ENCODE measurements around the gene LEO1. TPM values are rescaled to one million over a fixed set of nuclear protein-coding genes. Genes with fewer than 3 reads are reported as not detected.
A peak's percentile ranks its signal among the peaks of the same experiment; 100 is the strongest.

Gene LEO1
- total RNA-seq, 3 donors from 2014 or later (not counting 1 experiment from before 2014, with no cell fraction given), result 13.2 to 19.5 (median 16.0) TPM

- ATAC-seq, result no peak
- Mint-ChIP-seq H3K9me3 (no peaks in the 10 kb centered on the region), H3K36me3 (no peaks in the 10 kb centered on the region)
Measured at GRCh38 chr15:51907136-51907862, 64.3 kb downstream of the LEO1 start.

GRCh38 chr15:51904931-51905330 lies 66.6 kb downstream of the LEO1 start:
- WGBS (ENCODE audit: insufficient coverage), result 82% methylated on average over 4 of the region's 4 CpGs
- DNase-seq (no peak), ATAC-seq (no peak)
- Histone ChIP-seq H3K36me3 (ENCODE audit: control insufficient read depth, insufficient read depth, low read length) (peaks cover 68% of the 10 kb centered on the region), H3K4me1 (ENCODE audit: control insufficient read depth, insufficient read depth, low read length) (no peaks in the 10 kb centered on the region), H3K9me3 (ENCODE audit: control insufficient read depth, insufficient read depth, low read length) (no peaks in the 10 kb centered on the region), H3K27ac (ENCODE audit: low read length) (no peak overlapping the region), H3K27me3 (ENCODE audit: control insufficient read depth, insufficient read depth, low read length) (no peaks in the 10 kb centered on the region), H3K4me3 (ENCODE audit: low read length) (no peak overlapping the region)
- H3K36me3 Mint-ChIP-seq, result peaks cover 12% of the 10 kb centered on the region
- H3K4me3 Mint-ChIP-seq, result no peak overlapping the region
- peaks cover 0 to 6% of the 10 kb centered on the region in 2 donors for H3K4me1 Mint-ChIP-seq
- H3K27ac Mint-ChIP-seq, result peak overlapping the region in 1 of 2 donors; percentile 24
- TF ChIP-seq CTCF (IDR thresholded peaks at IDR 0.05), result no peak
- no peaks in the 10 kb centered on the region for H3K27me3 Mint-ChIP-seq (ENCODE audit: low read depth in 2 of 2)
- intact Hi-C loops (cut with micrococcal nuclease), result no loop called here
- H3K9me3 Mint-ChIP-seq, result no peaks in the 10 kb centered on the region

More at GRCh38 chr15:51907136-51907862, 64.3 kb downstream of the LEO1 start:
- Histone ChIP-seq H3K36me3 (ENCODE audit: control insufficient read depth, insufficient read depth, low read length) (peaks cover 53% of the 10 kb centered on the region), H3K4me3 (ENCODE audit: low read length) (no peak overlapping the region), H3K4me1 (ENCODE audit: control insufficient read depth, insufficient read depth, low read length) (no peaks in the 10 kb centered on the region), H3K27ac (ENCODE audit: low read length) (no peak overlapping the region), H3K9me3 (ENCODE audit: control insufficient read depth, insufficient read depth, low read length) (no peaks in the 10 kb centered on the region), H3K27me3 (ENCODE audit: control insufficient read depth, insufficient read depth, low read length) (no peaks in the 10 kb centered on the region)
- intact Hi-C loops (cut with micrococcal nuclease), result no loop called here
- Mint-ChIP-seq H3K27ac (no peak overlapping the region), H3K4me3 (no peak overlapping the region), H3K4me1 (peaks cover 0 to 6% of the 10 kb centered on the region in 2 donors), H3K27me3 (ENCODE audit: low read depth in 2 of 2) (no peaks in the 10 kb centered on the region)
- WGBS (ENCODE audit: insufficient coverage), result 87% methylated on average over 7 of the region's 8 CpGs
- DNase-seq, result no peak
- no peak for TF ChIP-seq CTCF (IDR thresholded peaks at IDR 0.05)

- 99% methylated on average over 3 of the region's 3 CpGs for WGBS (ENCODE audit: insufficient coverage)
- no peaks in the 10 kb centered on the region for H3K27me3 Mint-ChIP-seq (ENCODE audit: low read depth in 2 of 2)
- ATAC-seq (no peak), DNase-seq (no peak)
- H3K36me3 Mint-ChIP-seq, result peaks cover 13% of the 10 kb centered on the region
- no peak overlapping the region for H3K4me3 Mint-ChIP-seq
- no peaks in the 10 kb centered on the region for H3K9me3 ChIP-seq (ENCODE audit: control insufficient read depth, insufficient read depth, low read length)
- intact Hi-C loops (cut with micrococcal nuclease), result no loop called here
- peaks cover 0 to 6% of the 10 kb centered on the region in 2 donors for H3K4me1 Mint-ChIP-seq
- H3K27ac ChIP-seq (ENCODE audit: low read length), result no peak overlapping the region
- H3K27me3 ChIP-seq (ENCODE audit: control insufficient read depth, insufficient read depth, low read length), result no peaks in the 10 kb centered on the region
- H3K27ac Mint-ChIP-seq, result peak overlapping the region in 1 of 2 donors; percentile 24
- TF ChIP-seq CTCF (IDR thresholded peaks at IDR 0.05), result no peak
- no peaks in the 10 kb centered on the region for H3K9me3 Mint-ChIP-seq
- H3K4me3 ChIP-seq (ENCODE audit: low read length), result no peak overlapping the region
- peaks cover 66% of the 10 kb centered on the region for H3K36me3 ChIP-seq (ENCODE audit: control insufficient read depth, insufficient read depth, low read length)
- H3K4me1 ChIP-seq (ENCODE audit: control insufficient read depth, insufficient read depth, low read length), result no peaks in the 10 kb centered on the region
Measured at GRCh38 chr15:51904421-51904820, 67.2 kb downstream of the LEO1 start.

All from natural killer cell (primary cell).